ENCODE data around the gene IMMP1L. TPM values are rescaled to one million over a fixed set of nuclear protein-coding genes. Genes with fewer than 3 reads are reported as not detected.

IMMP1L gene
- total and polyA plus RNA-seq, 2 of the 8 experiments (the other 6 are each of a cell fraction or from before 2014, with no cell fraction given): 27.4 to 47.7 TPM

- Histone ChIP-seq H2BK12ac (ENCODE audit: low read depth, low read length) (no peak overlapping the region), H2BK5ac (ENCODE audit: low read depth, low read length) (no peak overlapping the region)
- TF ChIP-seq RNF2 (IDR thresholded peaks at IDR 0.05; ENCODE audit: borderline replicate concordance, low read depth, low read length, missing control alignments, poor library complexity, severe bottlenecking): no peak
- TF ChIP-seq CTCF (IDR thresholded peaks at IDR 0.05; ENCODE audit: control extremely low read depth in 1 of 3, insufficient read depth in 1 of 3, low read depth in 1 of 3, low read length in 3 of 3): no peak
- TF ChIP-seq CREB1 (IDR thresholded peaks at IDR 0.05): no peak
- TF ChIP-seq BACH1 (IDR thresholded peaks at IDR 0.05; ENCODE audit: low read length): no peak
- no peak for TF ChIP-seq BRCA1 (IDR thresholded peaks at IDR 0.05; ENCODE audit: low read depth, low read length)
These were observed 19.8 kb upstream of the IMMP1L start for GRCh38 chr11:31529189-31529588.

More at GRCh38 chr11:31529189-31529588, 19.8 kb upstream of the IMMP1L start:
- POLR2A ChIA-PET (ENCODE audit: partially characterized antibody): no interaction called here
- Histone ChIP-seq H3K4me1 (replicated peaks in 1 of 4; ENCODE audit: control insufficient read depth in 3 of 4, insufficient read depth in 4 of 4, low read length in 3 of 4) (no peaks in the 10 kb centered on the region), H3K79me1 (ENCODE audit: low read depth, low read length) (no peaks in the 10 kb centered on the region), H4K91ac (replicated peaks; ENCODE audit: insufficient read length, low read length) (no peak overlapping the region), H3K4me3 (ENCODE audit: extremely low read depth in 1 of 4, insufficient read depth in 2 of 4, low read depth in 3 of 4, low read length in 4 of 4) (no peak overlapping the region), H3K23me2 (ENCODE audit: low read depth, low read length) (no peaks in the 10 kb centered on the region; the same call in 1 of the 2 replicates), H3K27me3 (replicated peaks in 1 of 4; ENCODE audit: control insufficient read depth in 3 of 4, extremely low read depth in 1 of 4, insufficient read depth in 3 of 4, low read length in 3 of 4) (no peaks in the 10 kb centered on the region), H2BK15ac (ENCODE audit: low read length) (no peak overlapping the region), H3K36me3 (ENCODE audit: control insufficient read depth in 2 of 4, insufficient read depth in 4 of 4, low read length in 3 of 4) (peaks cover 0 to 3% (median 0%) of the 10 kb centered on the region in 4 experiments; a peak in 1 of 8 replicates), H2BK20ac (ENCODE audit: low read length) (no peak overlapping the region), H4K20me1 (replicated peaks in 1 of 2; ENCODE audit: control insufficient read depth in 1 of 2, insufficient read depth in 2 of 2, low read length in 2 of 2) (no peaks in the 10 kb centered on the region), H3K79me2 (ENCODE audit: control insufficient read depth in 1 of 2, insufficient read depth in 2 of 2, low read length in 2 of 2) (no peaks in the 10 kb centered on the region), H4K8ac (ENCODE audit: extremely low read depth, insufficient read depth, low read length) (no peak overlapping the region), H3K18ac (ENCODE audit: extremely low read depth, low read length) (no peak overlapping the region), H3K27ac (ENCODE audit: low read depth, low read length) (no peak overlapping the region), H2AK5ac (ENCODE audit: low read depth, low read length) (no peak overlapping the region), H3K23ac (ENCODE audit: insufficient read length) (no peak overlapping the region), H3K4ac (replicated peaks; ENCODE audit: insufficient read length, low read depth, low read length) (no peak overlapping the region), H3K9ac (replicated peaks in 1 of 4; ENCODE audit: extremely low read depth in 1 of 4, low read depth in 3 of 4, low read length in 3 of 4) (no peak overlapping the region), H3K9me3 (ENCODE audit: insufficient read depth in 2 of 2, low read depth in 1 of 2, low read length in 1 of 2) (no peaks in the 10 kb centered on the region), H3K14ac (ENCODE audit: insufficient read length) (no peak overlapping the region), H2AFZ (ENCODE audit: low read length) (no peak overlapping the region), H2BK120ac (replicated peaks; ENCODE audit: low read depth, low read length) (no peak overlapping the region), H3K4me2 (ENCODE audit: insufficient read depth in 1 of 2, low read depth in 2 of 2, low read length in 2 of 2) (no peak overlapping the region), H4K5ac (ENCODE audit: insufficient read length, low read depth, low read length) (no peak overlapping the region), H3K56ac (replicated peaks; ENCODE audit: insufficient read length, low read depth, low read length) (no peak overlapping the region)
- WGBS, 2 experiments (ENCODE audit: extremely low coverage in 1 of 2, insufficient coverage in 1 of 2, insufficient read length in 1 of 2, insufficient replicate concordance in 2 of 2, low coverage in 1 of 2, low lambda C conversion rate in 2 of 2, missing lambda C conversion rate in 1 of 2): 85% methylated on average over 2 of the region's 2 CpGs; no CpG with 5 or more reads in 1 of the 2 experiments
- DNase-seq (ENCODE audit: low read depth in 1 of 2, low spot score in 2 of 2) (no peak), FAIRE-seq (no peak)
- CTCF ChIA-PET (ENCODE audit: partially characterized antibody): interaction anchor here (0.6 kb wide), 1 partner anchor 346 kb away, joined by 3 read pairs; no protein-coding TSS in a partner anchor

Measured in H1 (cell line).